ENCODE results near the gene GUCA2B. TPM values are rescaled to one million over a fixed set of nuclear protein-coding genes. Genes with fewer than 3 reads are reported as not detected.

GUCA2B gene
- total RNA-seq, 2 donors from 2014 or later = not detected

- Histone ChIP-seq H3K27ac (no peak overlapping the region), H3K4me3 (no peak overlapping the region), H3K9me3 (peaks cover 6% of the 10 kb centered on the region), H3K4me1 (ENCODE audit: control insufficient read depth in 1 of 2, low read depth in 2 of 2) (no peaks in the 10 kb centered on the region), H3K36me3 (no peaks in the 10 kb centered on the region), H3K27me3 (replicated peaks; ENCODE audit: insufficient read depth) (no peaks in the 10 kb centered on the region)
- ATAC-seq (ENCODE audit: insufficient number of reproducible peaks, low FRiP score, low read depth) = no peak
- no peak for DNase-seq (ENCODE audit: low spot score)
- TF ChIP-seq CTCF (IDR thresholded peaks at IDR 0.05) = no peak
Measured at GRCh38 chr1:42158189-42158588, 5.0 kb downstream of the GUCA2B start.

GRCh38 chr1:42162181-42162580 is 9.0 kb downstream of the GUCA2B start:
- Histone ChIP-seq H3K9me3 (peaks cover 6% of the 10 kb centered on the region), H3K27me3 (replicated peaks; ENCODE audit: insufficient read depth) (no peaks in the 10 kb centered on the region), H3K4me1 (ENCODE audit: control insufficient read depth in 1 of 2, low read depth in 2 of 2) (peaks cover 0 to 4% of the 10 kb centered on the region in 2 donors), H3K27ac (no peak overlapping the region), H3K36me3 (no peaks in the 10 kb centered on the region), H3K4me3 (no peak overlapping the region)
- ATAC-seq (ENCODE audit: insufficient number of reproducible peaks, low FRiP score, low read depth) (no peak), DNase-seq (ENCODE audit: low spot score) (no peak)
- TF ChIP-seq CTCF (IDR thresholded peaks at IDR 0.05) = no peak

- H3K36me3 ChIP-seq = no peaks in the 10 kb centered on the region
- peaks cover 0 to 4% of the 10 kb centered on the region in 2 donors for H3K4me1 ChIP-seq (ENCODE audit: control insufficient read depth in 1 of 2, low read depth in 2 of 2)
- H3K27ac ChIP-seq = no peak overlapping the region
- H3K27me3 ChIP-seq (replicated peaks; ENCODE audit: insufficient read depth) = no peaks in the 10 kb centered on the region
- peaks cover 6% of the 10 kb centered on the region for H3K9me3 ChIP-seq
- ATAC-seq (ENCODE audit: insufficient number of reproducible peaks, low FRiP score, low read depth) = no peak
- DNase-seq (ENCODE audit: low spot score) = no peak
- TF ChIP-seq CTCF (IDR thresholded peaks at IDR 0.05) = no peak
- no peak overlapping the region for H3K4me3 ChIP-seq
Measured at GRCh38 chr1:42163114-42163513, 9.9 kb downstream of the GUCA2B start.

- DNase-seq (ENCODE audit: low spot score) (no peak), ATAC-seq (ENCODE audit: insufficient number of reproducible peaks, low FRiP score, low read depth) (no peak)
- H3K36me3 ChIP-seq = no peaks in the 10 kb centered on the region
- H3K4me1 ChIP-seq (ENCODE audit: control insufficient read depth in 1 of 2, low read depth in 2 of 2) = peaks cover 0 to 4% of the 10 kb centered on the region in 2 donors
- no peaks in the 10 kb centered on the region for H3K27me3 ChIP-seq (replicated peaks; ENCODE audit: insufficient read depth)
- H3K4me3 ChIP-seq = no peak overlapping the region
- H3K9me3 ChIP-seq = peaks cover 6% of the 10 kb centered on the region
- TF ChIP-seq CTCF (IDR thresholded peaks at IDR 0.05) = no peak
- no peak overlapping the region for H3K27ac ChIP-seq
Measured at GRCh38 chr1:42163536-42164503, 10.6 kb downstream of the GUCA2B start.

- Histone ChIP-seq H3K36me3 (no peaks in the 10 kb centered on the region), H3K9me3 (peaks cover 6% of the 10 kb centered on the region), H3K27ac (no peak within 1 kb of the TSS), H3K4me1 (ENCODE audit: control insufficient read depth in 1 of 2, low read depth in 2 of 2) (peaks cover 0 to 4% of the 10 kb centered on the region in 2 donors), H3K4me3 (no peak within 1 kb of the TSS), H3K27me3 (replicated peaks; ENCODE audit: insufficient read depth) (no peaks in the 10 kb centered on the region)
- DNase-seq (ENCODE audit: low spot score) (no peak), ATAC-seq (ENCODE audit: insufficient number of reproducible peaks, low FRiP score, low read depth) (no peak)
- TF ChIP-seq CTCF (IDR thresholded peaks at IDR 0.05) = no peak
Measured at GRCh38 chr1:42164551-42165420, 11.6 kb downstream of the GUCA2B start, which contains the start of gene GUCA2A. TSS of gene GUCA2A (minus strand) at chr1:42164745. CDS start at chr1:42164712, 33 bp downstream.

Data from thoracic aorta (tissue), 2 donors.